A549 (cell line): ENCODE results near the gene TSSC4. TPM values are rescaled to one million over a fixed set of nuclear protein-coding genes. Genes with fewer than 3 reads are reported as not detected.

Experiments
- ATAC-seq, 2 experiments: fragments of 200-7000 bp in 1 of 2; fragments of >200 bp in 1 of 2; cut with Nextera tagmentation in 1 of 2; cut with Tn5 transposase in 1 of 2; 3 replicates each; pipeline versions ENCODE4 v1.8.0 to v1.9.1; 2018 to 2020; ENCODE audit warnings: mild to moderate bottlenecking in 1 of 2, moderate library complexity in 1 of 2
- CTCF ChIA-PET: fragments of 300-600 bp; sonication (Branson Sonifier 250); formaldehyde crosslinking; extraction: SDS; loops from one replicate; lab custom pipeline; 2021; ENCODE audit warnings: antibody characterized with exemption, inconsistent platforms; lab: Yijun Ruan, JAX
- POLR2A ChIA-PET: fragments of 350-600 bp; formaldehyde crosslinking; extraction: SDS; loops from one replicate; lab custom pipeline; 2021; ENCODE audit warnings: antibody characterized with exemption, inconsistent platforms; lab: Yijun Ruan, JAX
- DNase-seq, 2 experiments: peaks; one replicate each; pipeline versions ENCODE4 v3.0.0 to v3.0.0-alpha.2; 2011 to 2016; ENCODE audit warnings: low read depth in 1 of 2, low spot score in 1 of 2
- FAIRE-seq: peaks from 2 replicates; lab custom pipeline; 2011; peaks lifted over from hg19 to GRCh38; lab: Jason Lieb, UNC
- H3K27ac ChIP-seq, 2 experiments: fragments of >200 bp; sonication (Bioruptor Twin); formaldehyde crosslinking; 3 replicates each; pipeline ENCODE4 v1.5.1; 2016 to 2017
- H3K4me1 ChIP-seq: fragments of >200 bp; sonication (Bioruptor Twin); formaldehyde crosslinking; 3 replicates; pipeline ENCODE4 v1.6.1; 2016
- H3K4me2 ChIP-seq: fragments of >200 bp; sonication (Bioruptor Twin); formaldehyde crosslinking; 3 replicates; pipeline ENCODE4 v1.6.1; 2016
- H3K4me3 ChIP-seq: fragments of >200 bp; sonication (Bioruptor Twin); formaldehyde crosslinking; 3 replicates; pipeline ENCODE4 v1.5.1; 2016
- H3K9me3 ChIP-seq: fragments of >200 bp; sonication (Bioruptor Twin); formaldehyde crosslinking; 3 replicates; pipeline ENCODE4 v1.6.1; 2016
- ATOH8 ChIP-seq: fragments of 250-450 bp; sonication (Bioruptor Pico); IDR thresholded peaks from 2 replicates; pipeline ENCODE4 v1.5.0; 2020; ENCODE audit warnings: low read depth, mild to moderate bottlenecking, moderate library complexity
- CBX8 ChIP-seq: fragments of 200-600 bp; sonication (generic); IDR thresholded peaks from 2 replicates; pipeline ENCODE4 v1.6.1; 2016
- EHF ChIP-seq: fragments of 250-450 bp; sonication (Bioruptor Pico); IDR thresholded peaks from 2 replicates; pipeline ENCODE4 v1.5.0; 2020; ENCODE audit warnings: mild to moderate bottlenecking
- ESRRA ChIP-seq: fragments of 150-350 bp; IDR thresholded peaks from 2 replicates; pipeline ENCODE4 v1.6.1; 2014; ENCODE audit warnings: mild to moderate bottlenecking, low read length, borderline replicate concordance
- FOXS1 ChIP-seq: fragments of 250-450 bp; sonication (Bioruptor Pico); IDR thresholded peaks from 2 replicates; pipeline ENCODE4 v1.5.0; 2020; ENCODE audit warnings: mild to moderate bottlenecking, moderate library complexity
- HOXB13 ChIP-seq: fragments of 250-450 bp; sonication (Bioruptor Pico); IDR thresholded peaks from 2 replicates; pipeline ENCODE4 v1.5.0; 2020; ENCODE audit warnings: low read depth, mild to moderate bottlenecking, moderate library complexity
- KDM1A ChIP-seq: fragments of 200-600 bp; sonication (generic); IDR thresholded peaks from 2 replicates; pipeline ENCODE4 v1.6.1; 2016; ENCODE audit warnings: low read depth, mild to moderate bottlenecking
- PBX3 ChIP-seq: IDR thresholded peaks from 2 replicates; pipeline ENCODE4 v1.6.1; 2012
- POLR2AphosphoS2 ChIP-seq: conservative IDR thresholded peaks from 2 replicates; pipeline ENCODE4 v1.6.1; 2012; ENCODE audit warnings: low read length, improper control_type of control experiment, inconsistent platforms
- RAD21 ChIP-seq, 2 experiments: fragments of >200 bp in 1 of 2; sonication (Bioruptor Twin) in 1 of 2; formaldehyde crosslinking in 1 of 2; IDR thresholded peaks in 1 of 2; conservative IDR thresholded peaks in 1 of 2; 2 replicates in 1 of 2; 3 replicates in 1 of 2; pipeline ENCODE4 v1.6.1; 2012 to 2018; ENCODE audit warnings: inconsistent platforms in 1 of 2
- WGBS: methylation state at CpG from one replicate; pipeline ENCODE4 v1.1.6; 2017; ENCODE audit errors: missing lambda C conversion rate; 5-methylcytosine and 5-hydroxymethylcytosine counted together
- polyA plus RNA-seq, 4 experiments: library from polyadenylated mRNA; depleted of rRNA in 3 of 4; stranded (reverse); fragments of >200 nt; fragmentation: RNase III in 1 of 4; extraction: RNeasy Plus Mini Kit Qiagen cat#74134 plus additional on column Dnase treatment in 1 of 4; gene quantifications; 2 replicates in 3 of 4; 3 replicates in 1 of 4; pipeline ENCODE4 v1.2.3, GENCODE V29; 2011 to 2017
- TF ChIP-seq, protein P1 (sequence below): fragments of 250-450 bp; sonication (Bioruptor Pico); IDR thresholded peaks from 2 replicates; pipeline ENCODE4 v1.5.0; 2021; ENCODE audit warnings: mild to moderate bottlenecking, moderate library complexity, borderline replicate concordance
- TF ChIP-seq, protein P2 (sequence below): fragments of 150-350 bp; IDR thresholded peaks from 2 replicates; pipeline ENCODE4 v1.6.1; 2014; ENCODE audit warnings: low read depth, mild to moderate bottlenecking, low read length
- TF ChIP-seq, protein P3 (sequence below): fragments of >200 bp; sonication (Bioruptor Twin); formaldehyde crosslinking; IDR thresholded peaks from 2 replicates; pipeline ENCODE4 v1.6.1; 2016
- TF ChIP-seq, protein P4 (sequence below): fragments of >200 bp; sonication (Bioruptor Twin); formaldehyde crosslinking; IDR thresholded peaks from 3 replicates; pipeline ENCODE4 v1.5.1; 2016
- TF ChIP-seq, protein P5 (sequence below): IDR thresholded peaks from 2 replicates; pipeline ENCODE4 v1.6.1; 2012
- TF ChIP-seq, protein P6 (sequence below): fragments of 450-650 bp; IDR thresholded peaks from 2 replicates; pipeline ENCODE4 v1.6.1; 2014; ENCODE audit warnings: antibody characterized with exemption
- TF ChIP-seq, protein P7 (sequence below): fragments of >200 bp; sonication (Bioruptor Twin); formaldehyde crosslinking; IDR thresholded peaks from 3 replicates; pipeline ENCODE4 v1.6.1; 2016

The TSSC4 gene
- polyA plus RNA-seq, 2 of the 4 experiments (the other 2 are of a cell fraction) = 21.8 to 45.5 TPM

- peaks cover 6% of the 10 kb centered on the region for H3K4me1 ChIP-seq
- no peak for TF ChIP-seq CBX8
- no peak for TF ChIP-seq ATOH8 (CRISPR knock-in tag)
- no peak for TF ChIP-seq KDM1A
- TF ChIP-seq, protein P1, sequence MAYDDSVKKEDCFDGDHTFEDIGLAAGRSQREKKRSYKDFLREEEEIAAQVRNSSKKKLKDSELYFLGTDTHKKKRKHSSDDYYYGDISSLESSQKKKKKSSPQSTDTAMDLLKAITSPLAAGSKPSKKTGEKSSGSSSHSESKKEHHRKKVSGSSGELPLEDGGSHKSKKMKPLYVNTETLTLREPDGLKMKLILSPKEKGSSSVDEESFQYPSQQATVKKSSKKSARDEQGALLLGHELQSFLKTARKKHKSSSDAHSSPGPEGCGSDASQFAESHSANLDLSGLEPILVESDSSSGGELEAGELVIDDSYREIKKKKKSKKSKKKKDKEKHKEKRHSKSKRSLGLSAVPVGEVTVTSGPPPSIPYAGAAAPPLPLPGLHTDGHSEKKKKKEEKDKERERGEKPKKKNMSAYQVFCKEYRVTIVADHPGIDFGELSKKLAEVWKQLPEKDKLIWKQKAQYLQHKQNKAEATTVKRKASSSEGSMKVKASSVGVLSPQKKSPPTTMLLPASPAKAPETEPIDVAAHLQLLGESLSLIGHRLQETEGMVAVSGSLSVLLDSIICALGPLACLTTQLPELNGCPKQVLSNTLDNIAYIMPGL (CRISPR knock-in tag) = no peak
- TF ChIP-seq, protein P2, sequence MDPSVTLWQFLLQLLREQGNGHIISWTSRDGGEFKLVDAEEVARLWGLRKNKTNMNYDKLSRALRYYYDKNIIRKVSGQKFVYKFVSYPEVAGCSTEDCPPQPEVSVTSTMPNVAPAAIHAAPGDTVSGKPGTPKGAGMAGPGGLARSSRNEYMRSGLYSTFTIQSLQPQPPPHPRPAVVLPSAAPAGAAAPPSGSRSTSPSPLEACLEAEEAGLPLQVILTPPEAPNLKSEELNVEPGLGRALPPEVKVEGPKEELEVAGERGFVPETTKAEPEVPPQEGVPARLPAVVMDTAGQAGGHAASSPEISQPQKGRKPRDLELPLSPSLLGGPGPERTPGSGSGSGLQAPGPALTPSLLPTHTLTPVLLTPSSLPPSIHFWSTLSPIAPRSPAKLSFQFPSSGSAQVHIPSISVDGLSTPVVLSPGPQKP = no peak
- TF ChIP-seq RAD21 (conservative IDR thresholded peaks at IDR 0.05 in 1 of 2, IDR thresholded peaks at IDR 0.05 in 1 of 2) = no peak
- no peak for TF ChIP-seq ESRRA
- TF ChIP-seq, protein P3, sequence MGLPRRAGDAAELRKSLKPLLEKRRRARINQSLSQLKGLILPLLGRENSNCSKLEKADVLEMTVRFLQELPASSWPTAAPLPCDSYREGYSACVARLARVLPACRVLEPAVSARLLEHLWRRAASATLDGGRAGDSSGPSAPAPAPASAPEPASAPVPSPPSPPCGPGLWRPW = no peak
- TF ChIP-seq FOXS1 (CRISPR knock-in tag) = no peak
- TF ChIP-seq, protein P4, sequence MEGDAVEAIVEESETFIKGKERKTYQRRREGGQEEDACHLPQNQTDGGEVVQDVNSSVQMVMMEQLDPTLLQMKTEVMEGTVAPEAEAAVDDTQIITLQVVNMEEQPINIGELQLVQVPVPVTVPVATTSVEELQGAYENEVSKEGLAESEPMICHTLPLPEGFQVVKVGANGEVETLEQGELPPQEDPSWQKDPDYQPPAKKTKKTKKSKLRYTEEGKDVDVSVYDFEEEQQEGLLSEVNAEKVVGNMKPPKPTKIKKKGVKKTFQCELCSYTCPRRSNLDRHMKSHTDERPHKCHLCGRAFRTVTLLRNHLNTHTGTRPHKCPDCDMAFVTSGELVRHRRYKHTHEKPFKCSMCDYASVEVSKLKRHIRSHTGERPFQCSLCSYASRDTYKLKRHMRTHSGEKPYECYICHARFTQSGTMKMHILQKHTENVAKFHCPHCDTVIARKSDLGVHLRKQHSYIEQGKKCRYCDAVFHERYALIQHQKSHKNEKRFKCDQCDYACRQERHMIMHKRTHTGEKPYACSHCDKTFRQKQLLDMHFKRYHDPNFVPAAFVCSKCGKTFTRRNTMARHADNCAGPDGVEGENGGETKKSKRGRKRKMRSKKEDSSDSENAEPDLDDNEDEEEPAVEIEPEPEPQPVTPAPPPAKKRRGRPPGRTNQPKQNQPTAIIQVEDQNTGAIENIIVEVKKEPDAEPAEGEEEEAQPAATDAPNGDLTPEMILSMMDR = no peak
- TF ChIP-seq, protein P5, sequence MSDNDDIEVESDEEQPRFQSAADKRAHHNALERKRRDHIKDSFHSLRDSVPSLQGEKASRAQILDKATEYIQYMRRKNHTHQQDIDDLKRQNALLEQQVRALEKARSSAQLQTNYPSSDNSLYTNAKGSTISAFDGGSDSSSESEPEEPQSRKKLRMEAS = no peak
- TF ChIP-seq HOXB13 (CRISPR knock-in tag) = no peak
- no peak for TF ChIP-seq POLR2AphosphoS2
- no peak for TF ChIP-seq PBX3
- TF ChIP-seq, protein P6, sequence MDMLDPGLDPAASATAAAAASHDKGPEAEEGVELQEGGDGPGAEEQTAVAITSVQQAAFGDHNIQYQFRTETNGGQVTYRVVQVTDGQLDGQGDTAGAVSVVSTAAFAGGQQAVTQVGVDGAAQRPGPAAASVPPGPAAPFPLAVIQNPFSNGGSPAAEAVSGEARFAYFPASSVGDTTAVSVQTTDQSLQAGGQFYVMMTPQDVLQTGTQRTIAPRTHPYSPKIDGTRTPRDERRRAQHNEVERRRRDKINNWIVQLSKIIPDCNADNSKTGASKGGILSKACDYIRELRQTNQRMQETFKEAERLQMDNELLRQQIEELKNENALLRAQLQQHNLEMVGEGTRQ = no peak
- no peak for TF ChIP-seq EHF (CRISPR knock-in tag)
- TF ChIP-seq, protein P7, sequence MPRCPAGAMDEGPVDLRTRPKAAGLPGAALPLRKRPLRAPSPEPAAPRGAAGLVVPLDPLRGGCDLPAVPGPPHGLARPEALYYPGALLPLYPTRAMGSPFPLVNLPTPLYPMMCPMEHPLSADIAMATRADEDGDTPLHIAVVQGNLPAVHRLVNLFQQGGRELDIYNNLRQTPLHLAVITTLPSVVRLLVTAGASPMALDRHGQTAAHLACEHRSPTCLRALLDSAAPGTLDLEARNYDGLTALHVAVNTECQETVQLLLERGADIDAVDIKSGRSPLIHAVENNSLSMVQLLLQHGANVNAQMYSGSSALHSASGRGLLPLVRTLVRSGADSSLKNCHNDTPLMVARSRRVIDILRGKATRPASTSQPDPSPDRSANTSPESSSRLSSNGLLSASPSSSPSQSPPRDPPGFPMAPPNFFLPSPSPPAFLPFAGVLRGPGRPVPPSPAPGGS = no peak
- TF ChIP-seq, all 56 proteins: peak for 0
- CTCF ChIA-PET = interaction anchor here (0.6 to 2.0 kb wide), 5 partner anchors 22 to 257 kb away, joined by 3 to 8 read pairs (median 6); no protein-coding TSS in a partner anchor
- Histone ChIP-seq H3K9me3 (peaks cover 17% of the 10 kb centered on the region), H3K27ac (no peak overlapping the region), H3K4me3 (no peak overlapping the region), H3K4me2 (no peak overlapping the region)
- FAIRE-seq (no peak), ATAC-seq (no peak), DNase-seq (no peak)
- WGBS = 54% methylated on average over 2 of the region's 2 CpGs
- POLR2A ChIA-PET = no interaction called here
Measured at GRCh38 chr11:2442589-2442988, 42.0 kb downstream of the TSSC4 start.
